GM23338 (cell line): ENCODE results near the gene SLC25A30.

ENCODE experiments used
- CREB1 ChIP-seq: fragments of 250-450 bp; sonication (Bioruptor Pico); IDR thresholded peaks from 2 replicates; pipeline ENCODE4 v1.5.0; 2020; ENCODE audit warnings: low read depth, mild to moderate bottlenecking, moderate library complexity
- EZH2 ChIP-seq: fragments of 200-600 bp; sonication (generic); IDR thresholded peaks from one replicate; pipeline ENCODE4 v1.8.0; 2017; ENCODE audit warnings: antibody characterized with exemption, mild to moderate bottlenecking, low read depth; ENCODE audit not compliant: unreplicated experiment
- EZH2phosphoT487 ChIP-seq: fragments of 200-600 bp; sonication (generic); IDR thresholded peaks from one replicate; pipeline ENCODE4 v1.8.1; 2018; ENCODE audit warnings: antibody characterized with exemption; ENCODE audit not compliant: unreplicated experiment
- JUNB ChIP-seq: IDR thresholded peaks from one replicate; pipeline ENCODE4 v1.6.1; 2016; ENCODE audit warnings: antibody characterized with exemption; ENCODE audit not compliant: unreplicated experiment
- POLR2AphosphoS5 ChIP-seq: IDR thresholded peaks from 2 replicates; pipeline ENCODE4 v1.6.1; 2016; ENCODE audit warnings: antibody characterized with exemption, low read depth
- ZNF114 ChIP-seq: fragments of 250-450 bp; sonication (Bioruptor Pico); IDR thresholded peaks from 2 replicates; pipeline ENCODE4 v1.5.0; 2020; ENCODE audit warnings: mild to moderate bottlenecking, moderate library complexity
- ZNF331 ChIP-seq: fragments of 250-450 bp; sonication (Bioruptor Pico); IDR thresholded peaks from 2 replicates; pipeline ENCODE4 v1.5.0; 2020; ENCODE audit warnings: low read depth, mild to moderate bottlenecking, moderate library complexity
- TF ChIP-seq, protein P1 (sequence below): fragments of 250-450 bp; sonication (Bioruptor Pico); IDR thresholded peaks from 2 replicates; pipeline ENCODE4 v1.5.0; 2020; ENCODE audit warnings: mild to moderate bottlenecking, moderate library complexity
- TF ChIP-seq, protein P2 (sequence below), 2 experiments: fragments of 200-600 bp in 1 of 2; sonication (generic) in 1 of 2; conservative IDR thresholded peaks; 2 replicates each; pipeline versions ENCODE4 v1.5.1 to v1.6.1; 2016 to 2017; ENCODE audit warnings: antibody characterized with exemption in 2 of 2, low read depth in 2 of 2, mild to moderate bottlenecking in 2 of 2, moderate library complexity in 1 of 2
- TF ChIP-seq, protein P3 (sequence below): IDR thresholded peaks from one replicate; pipeline ENCODE4 v1.6.1; 2018; ENCODE audit warnings: antibody characterized with exemption; ENCODE audit not compliant: unreplicated experiment
- TF ChIP-seq, protein P4 (sequence below): IDR thresholded peaks from 2 replicates; pipeline ENCODE4 v1.6.1; 2016; ENCODE audit warnings: antibody characterized with exemption

DNA sequence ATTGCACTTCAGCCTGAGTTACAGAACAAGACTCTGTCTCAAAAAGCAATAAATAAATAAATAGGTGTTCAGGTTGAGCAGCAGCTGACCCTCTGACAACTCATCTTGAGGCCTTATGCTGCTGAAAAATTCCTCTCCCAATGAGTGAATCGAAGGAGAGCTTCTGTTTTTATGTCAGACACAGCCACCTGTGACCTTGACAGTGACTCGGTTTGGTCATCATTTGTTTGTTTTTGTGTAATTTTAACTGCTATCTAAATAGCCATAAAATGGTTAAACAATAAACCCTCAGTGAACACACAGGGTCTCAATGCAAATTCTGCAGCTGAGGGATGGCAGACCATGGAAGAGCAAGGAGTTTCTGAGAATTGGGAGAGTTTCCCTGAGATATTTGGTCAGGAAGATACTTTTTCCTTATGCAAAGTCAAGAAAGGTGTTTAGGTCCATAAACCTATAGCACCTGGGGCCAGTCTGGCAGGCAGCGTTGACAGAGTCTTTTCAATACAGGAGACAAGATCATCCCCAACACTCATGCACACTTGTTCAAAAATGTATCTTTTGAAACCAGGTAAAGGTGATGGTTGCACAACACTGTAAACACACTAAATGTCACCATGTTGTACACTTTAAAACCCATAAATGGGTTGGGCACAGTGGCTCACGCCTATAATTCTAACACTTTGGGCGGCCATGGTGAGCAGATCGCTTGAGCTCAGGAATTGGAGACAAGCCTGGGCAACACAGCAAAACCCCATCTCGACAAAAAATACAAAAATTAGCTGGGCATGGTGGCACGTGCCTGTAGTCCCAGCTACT lies 16.6 kb upstream of the SLC25A30 start:
- TF ChIP-seq, protein P1, sequence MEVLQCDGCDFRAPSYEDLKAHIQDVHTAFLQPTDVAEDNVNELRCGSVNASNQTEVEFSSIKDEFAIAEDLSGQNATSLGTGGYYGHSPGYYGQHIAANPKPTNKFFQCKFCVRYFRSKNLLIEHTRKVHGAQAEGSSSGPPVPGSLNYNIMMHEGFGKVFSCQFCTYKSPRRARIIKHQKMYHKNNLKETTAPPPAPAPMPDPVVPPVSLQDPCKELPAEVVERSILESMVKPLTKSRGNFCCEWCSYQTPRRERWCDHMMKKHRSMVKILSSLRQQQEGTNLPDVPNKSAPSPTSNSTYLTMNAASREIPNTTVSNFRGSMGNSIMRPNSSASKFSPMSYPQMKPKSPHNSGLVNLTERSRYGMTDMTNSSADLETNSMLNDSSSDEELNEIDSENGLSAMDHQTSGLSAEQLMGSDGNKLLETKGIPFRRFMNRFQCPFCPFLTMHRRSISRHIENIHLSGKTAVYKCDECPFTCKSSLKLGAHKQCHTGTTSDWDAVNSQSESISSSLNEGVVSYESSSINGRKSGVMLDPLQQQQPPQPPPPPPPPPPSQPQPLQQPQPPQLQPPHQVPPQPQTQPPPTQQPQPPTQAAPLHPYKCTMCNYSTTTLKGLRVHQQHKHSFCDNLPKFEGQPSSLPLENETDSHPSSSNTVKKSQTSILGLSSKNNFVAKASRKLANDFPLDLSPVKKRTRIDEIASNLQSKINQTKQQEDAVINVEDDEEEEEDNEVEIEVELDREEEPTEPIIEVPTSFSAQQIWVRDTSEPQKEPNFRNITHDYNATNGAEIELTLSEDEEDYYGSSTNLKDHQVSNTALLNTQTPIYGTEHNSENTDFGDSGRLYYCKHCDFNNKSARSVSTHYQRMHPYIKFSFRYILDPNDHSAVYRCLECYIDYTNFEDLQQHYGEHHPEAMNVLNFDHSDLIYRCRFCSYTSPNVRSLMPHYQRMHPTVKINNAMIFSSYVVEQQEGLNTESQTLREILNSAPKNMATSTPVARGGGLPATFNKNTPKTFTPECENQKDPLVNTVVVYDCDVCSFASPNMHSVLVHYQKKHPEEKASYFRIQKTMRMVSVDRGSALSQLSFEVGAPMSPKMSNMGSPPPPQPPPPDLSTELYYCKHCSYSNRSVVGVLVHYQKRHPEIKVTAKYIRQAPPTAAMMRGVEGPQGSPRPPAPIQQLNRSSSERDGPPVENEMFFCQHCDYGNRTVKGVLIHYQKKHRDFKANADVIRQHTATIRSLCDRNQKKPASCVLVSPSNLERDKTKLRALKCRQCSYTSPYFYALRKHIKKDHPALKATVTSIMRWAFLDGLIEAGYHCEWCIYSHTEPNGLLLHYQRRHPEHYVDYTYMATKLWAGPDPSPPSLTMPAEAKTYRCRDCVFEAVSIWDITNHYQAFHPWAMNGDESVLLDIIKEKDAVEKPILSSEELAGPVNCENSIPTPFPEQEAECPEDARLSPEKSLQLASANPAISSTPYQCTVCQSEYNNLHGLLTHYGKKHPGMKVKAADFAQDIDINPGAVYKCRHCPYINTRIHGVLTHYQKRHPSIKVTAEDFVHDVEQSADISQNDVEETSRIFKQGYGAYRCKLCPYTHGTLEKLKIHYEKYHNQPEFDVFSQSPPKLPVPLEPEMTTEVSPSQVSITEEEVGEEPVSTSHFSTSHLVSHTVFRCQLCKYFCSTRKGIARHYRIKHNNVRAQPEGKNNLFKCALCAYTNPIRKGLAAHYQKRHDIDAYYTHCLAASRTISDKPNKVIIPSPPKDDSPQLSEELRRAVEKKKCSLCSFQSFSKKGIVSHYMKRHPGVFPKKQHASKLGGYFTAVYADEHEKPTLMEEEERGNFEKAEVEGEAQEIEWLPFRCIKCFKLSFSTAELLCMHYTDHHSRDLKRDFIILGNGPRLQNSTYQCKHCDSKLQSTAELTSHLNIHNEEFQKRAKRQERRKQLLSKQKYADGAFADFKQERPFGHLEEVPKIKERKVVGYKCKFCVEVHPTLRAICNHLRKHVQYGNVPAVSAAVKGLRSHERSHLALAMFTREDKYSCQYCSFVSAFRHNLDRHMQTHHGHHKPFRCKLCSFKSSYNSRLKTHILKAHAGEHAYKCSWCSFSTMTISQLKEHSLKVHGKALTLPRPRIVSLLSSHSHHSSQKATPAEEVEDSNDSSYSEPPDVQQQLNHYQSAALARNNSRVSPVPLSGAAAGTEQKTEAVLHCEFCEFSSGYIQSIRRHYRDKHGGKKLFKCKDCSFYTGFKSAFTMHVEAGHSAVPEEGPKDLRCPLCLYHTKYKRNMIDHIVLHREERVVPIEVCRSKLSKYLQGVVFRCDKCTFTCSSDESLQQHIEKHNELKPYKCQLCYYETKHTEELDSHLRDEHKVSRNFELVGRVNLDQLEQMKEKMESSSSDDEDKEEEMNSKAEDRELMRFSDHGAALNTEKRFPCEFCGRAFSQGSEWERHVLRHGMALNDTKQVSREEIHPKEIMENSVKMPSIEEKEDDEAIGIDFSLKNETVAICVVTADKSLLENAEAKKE (CRISPR knock-in tag): no peak
- TF ChIP-seq, protein P2, sequence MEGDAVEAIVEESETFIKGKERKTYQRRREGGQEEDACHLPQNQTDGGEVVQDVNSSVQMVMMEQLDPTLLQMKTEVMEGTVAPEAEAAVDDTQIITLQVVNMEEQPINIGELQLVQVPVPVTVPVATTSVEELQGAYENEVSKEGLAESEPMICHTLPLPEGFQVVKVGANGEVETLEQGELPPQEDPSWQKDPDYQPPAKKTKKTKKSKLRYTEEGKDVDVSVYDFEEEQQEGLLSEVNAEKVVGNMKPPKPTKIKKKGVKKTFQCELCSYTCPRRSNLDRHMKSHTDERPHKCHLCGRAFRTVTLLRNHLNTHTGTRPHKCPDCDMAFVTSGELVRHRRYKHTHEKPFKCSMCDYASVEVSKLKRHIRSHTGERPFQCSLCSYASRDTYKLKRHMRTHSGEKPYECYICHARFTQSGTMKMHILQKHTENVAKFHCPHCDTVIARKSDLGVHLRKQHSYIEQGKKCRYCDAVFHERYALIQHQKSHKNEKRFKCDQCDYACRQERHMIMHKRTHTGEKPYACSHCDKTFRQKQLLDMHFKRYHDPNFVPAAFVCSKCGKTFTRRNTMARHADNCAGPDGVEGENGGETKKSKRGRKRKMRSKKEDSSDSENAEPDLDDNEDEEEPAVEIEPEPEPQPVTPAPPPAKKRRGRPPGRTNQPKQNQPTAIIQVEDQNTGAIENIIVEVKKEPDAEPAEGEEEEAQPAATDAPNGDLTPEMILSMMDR (conservative IDR thresholded peaks at IDR 0.05; ENCODE audit: low read depth in 2 of 2): no peak
- TF ChIP-seq EZH2phosphoT487: no peak
- TF ChIP-seq CREB1 (CRISPR knock-in tag): no peak
- no peak for TF ChIP-seq POLR2AphosphoS5
- TF ChIP-seq, protein P3, sequence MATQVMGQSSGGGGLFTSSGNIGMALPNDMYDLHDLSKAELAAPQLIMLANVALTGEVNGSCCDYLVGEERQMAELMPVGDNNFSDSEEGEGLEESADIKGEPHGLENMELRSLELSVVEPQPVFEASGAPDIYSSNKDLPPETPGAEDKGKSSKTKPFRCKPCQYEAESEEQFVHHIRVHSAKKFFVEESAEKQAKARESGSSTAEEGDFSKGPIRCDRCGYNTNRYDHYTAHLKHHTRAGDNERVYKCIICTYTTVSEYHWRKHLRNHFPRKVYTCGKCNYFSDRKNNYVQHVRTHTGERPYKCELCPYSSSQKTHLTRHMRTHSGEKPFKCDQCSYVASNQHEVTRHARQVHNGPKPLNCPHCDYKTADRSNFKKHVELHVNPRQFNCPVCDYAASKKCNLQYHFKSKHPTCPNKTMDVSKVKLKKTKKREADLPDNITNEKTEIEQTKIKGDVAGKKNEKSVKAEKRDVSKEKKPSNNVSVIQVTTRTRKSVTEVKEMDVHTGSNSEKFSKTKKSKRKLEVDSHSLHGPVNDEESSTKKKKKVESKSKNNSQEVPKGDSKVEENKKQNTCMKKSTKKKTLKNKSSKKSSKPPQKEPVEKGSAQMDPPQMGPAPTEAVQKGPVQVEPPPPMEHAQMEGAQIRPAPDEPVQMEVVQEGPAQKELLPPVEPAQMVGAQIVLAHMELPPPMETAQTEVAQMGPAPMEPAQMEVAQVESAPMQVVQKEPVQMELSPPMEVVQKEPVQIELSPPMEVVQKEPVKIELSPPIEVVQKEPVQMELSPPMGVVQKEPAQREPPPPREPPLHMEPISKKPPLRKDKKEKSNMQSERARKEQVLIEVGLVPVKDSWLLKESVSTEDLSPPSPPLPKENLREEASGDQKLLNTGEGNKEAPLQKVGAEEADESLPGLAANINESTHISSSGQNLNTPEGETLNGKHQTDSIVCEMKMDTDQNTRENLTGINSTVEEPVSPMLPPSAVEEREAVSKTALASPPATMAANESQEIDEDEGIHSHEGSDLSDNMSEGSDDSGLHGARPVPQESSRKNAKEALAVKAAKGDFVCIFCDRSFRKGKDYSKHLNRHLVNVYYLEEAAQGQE: no peak
- TF ChIP-seq EZH2: no peak
- TF ChIP-seq, protein P4, sequence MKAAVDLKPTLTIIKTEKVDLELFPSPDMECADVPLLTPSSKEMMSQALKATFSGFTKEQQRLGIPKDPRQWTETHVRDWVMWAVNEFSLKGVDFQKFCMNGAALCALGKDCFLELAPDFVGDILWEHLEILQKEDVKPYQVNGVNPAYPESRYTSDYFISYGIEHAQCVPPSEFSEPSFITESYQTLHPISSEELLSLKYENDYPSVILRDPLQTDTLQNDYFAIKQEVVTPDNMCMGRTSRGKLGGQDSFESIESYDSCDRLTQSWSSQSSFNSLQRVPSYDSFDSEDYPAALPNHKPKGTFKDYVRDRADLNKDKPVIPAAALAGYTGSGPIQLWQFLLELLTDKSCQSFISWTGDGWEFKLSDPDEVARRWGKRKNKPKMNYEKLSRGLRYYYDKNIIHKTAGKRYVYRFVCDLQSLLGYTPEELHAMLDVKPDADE: no peak
- no peak for TF ChIP-seq JUNB
- TF ChIP-seq ZNF114: no peak
- TF ChIP-seq ZNF331: no peak
